GM03348 (cell line): ENCODE data around the gene IRF9.
"Not testable (repeated sequence)": the region's sequence is repeated elsewhere in the genome, so short reads cannot be mapped to it uniquely, and the experiment has no call there.

ENCODE experiments used
- DNase-seq: peaks from one replicate; pipeline ENCODE4 v3.0.0; 2012; ENCODE audit warnings: low spot score

IRF9 gene

GRCh38 chr14:24195186-24196070, 34.4 kb downstream of the IRF9 start, which contains the start of gene TM9SF1:
Gene TM9SF1 (minus strand): TSS chr14:24195441. CDS start chr14:24195019, 422 bp downstream.
- peak; percentile 94 for DNase-seq

GRCh38 chr14:24196071-24197055, 35.3 kb downstream of the IRF9 start:
- DNase-seq: peak; percentile 47

- no peak for DNase-seq
These were observed 36.0 kb downstream of the IRF9 start for GRCh38 chr14:24197056-24197450.

- no peak for DNase-seq
These were observed 37.9 kb downstream of the IRF9 start for GRCh38 chr14:24198814-24199524.

- DNase-seq: not testable (repeated sequence)
These were observed 41.5 kb downstream of the IRF9 start for GRCh38 chr14:24202538-24202937.

- not testable (repeated sequence) for DNase-seq
These were observed 42.3 kb downstream of the IRF9 start for GRCh38 chr14:24203249-24203886.

- no peak for DNase-seq
These were observed 43.4 kb downstream of the IRF9 start for GRCh38 chr14:24204163-24205146.

- DNase-seq: no peak
These were observed 45.4 kb downstream of the IRF9 start for GRCh38 chr14:24206260-24207103.

GRCh38 chr14:24207104-24207551, 46.1 kb downstream of the IRF9 start:
- DNase-seq: no peak

GRCh38 chr14:24207625-24208024, 46.6 kb downstream of the IRF9 start:
- no peak for DNase-seq

- DNase-seq: no peak
These were observed 50.2 kb downstream of the IRF9 start for GRCh38 chr14:24211311-24211710.

- peak; percentile 97 for DNase-seq
These were observed 52.1 kb downstream of the IRF9 start, which contains the start of gene CHMP4A for GRCh38 chr14:24212924-24213865. Gene CHMP4A (minus strand): TSS chr14:24213488. CDS start chr14:24213439, 49 bp downstream.

GRCh38 chr14:24213866-24214662, 53.0 kb downstream of the IRF9 start:
- no peak for DNase-seq

GRCh38 chr14:24215495-24216344, 54.7 kb downstream of the IRF9 start, which contains the start of gene MDP1:
Gene MDP1 (minus strand): TSS chr14:24216066. CDS start chr14:24215955, 111 bp downstream.
- DNase-seq: peak; percentile 91
